Stomach (tissue), 4 donors: Measurements from ENCODE around the gene GFI1B.

Source experiments
- EP300 ChIP-seq: sonication (generic); formaldehyde crosslinking; IDR thresholded peaks from one replicate; pipeline ENCODE4 v1.6.1; 2017; ENCODE audit warnings: antibody characterized with exemption
- POLR2A ChIP-seq, 4 donors: fragments of 450-650 bp; IDR thresholded peaks; one replicate each; pipeline ENCODE4 v1.6.1; 2016; ENCODE audit warnings: antibody characterized with exemption in 4 of 4, control low read depth in 2 of 4, mild to moderate bottlenecking in 1 of 4, moderate library complexity in 1 of 4
- POLR2AphosphoS5 ChIP-seq, 3 donors: sonication (generic); formaldehyde crosslinking; IDR thresholded peaks; one replicate each; pipeline ENCODE4 v1.6.1; 2016; ENCODE audit warnings: antibody characterized with exemption in 3 of 3
- TF ChIP-seq, protein P1 (sequence below), 7 experiments: fragments of 450-650 bp in 4 of 7; fragments of 200-600 bp in 3 of 7; sonication (generic) in 3 of 7; IDR thresholded peaks; one replicate each; pipeline ENCODE4 v1.5.1; 2016 to 2019; ENCODE audit warnings: antibody characterized with exemption in 7 of 7, control low read depth in 2 of 7, mild to moderate bottlenecking in 1 of 7

DNA sequence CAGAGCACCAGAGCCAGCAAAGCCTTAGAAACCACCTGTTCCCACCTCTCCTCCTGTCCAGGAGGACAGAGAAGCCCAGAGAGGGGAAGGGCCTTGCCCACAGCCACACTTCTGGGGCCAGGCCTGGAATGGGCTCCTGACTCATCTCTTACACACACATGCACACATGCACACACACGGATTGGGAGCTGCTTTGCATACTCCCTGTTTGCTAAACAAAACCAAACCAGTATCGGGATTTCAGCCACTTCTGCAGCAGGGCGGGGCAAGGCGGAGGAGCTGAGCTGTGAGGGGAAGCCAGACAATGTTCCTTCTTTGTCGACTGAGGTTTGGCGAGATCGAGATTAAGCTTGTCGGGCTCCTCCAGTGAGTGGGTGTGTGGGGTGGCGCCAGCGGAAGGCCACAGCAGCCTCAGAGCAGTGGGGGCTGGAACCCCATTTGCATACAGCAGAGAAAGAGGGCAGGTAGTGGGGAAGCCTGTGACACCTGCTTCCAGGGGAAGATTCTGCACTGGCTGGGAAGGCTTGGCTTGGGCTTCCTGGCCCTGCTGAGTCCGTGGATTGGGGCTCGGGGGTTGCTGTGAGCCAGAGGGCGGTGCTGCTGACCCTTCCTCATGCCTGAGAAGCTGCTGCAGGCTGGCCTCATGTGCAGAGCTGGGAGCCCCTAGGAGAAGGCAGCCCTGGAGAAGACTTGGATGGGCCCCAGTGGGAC, 16.1 kb downstream of the GFI1B start:
- TF ChIP-seq, protein P1, sequence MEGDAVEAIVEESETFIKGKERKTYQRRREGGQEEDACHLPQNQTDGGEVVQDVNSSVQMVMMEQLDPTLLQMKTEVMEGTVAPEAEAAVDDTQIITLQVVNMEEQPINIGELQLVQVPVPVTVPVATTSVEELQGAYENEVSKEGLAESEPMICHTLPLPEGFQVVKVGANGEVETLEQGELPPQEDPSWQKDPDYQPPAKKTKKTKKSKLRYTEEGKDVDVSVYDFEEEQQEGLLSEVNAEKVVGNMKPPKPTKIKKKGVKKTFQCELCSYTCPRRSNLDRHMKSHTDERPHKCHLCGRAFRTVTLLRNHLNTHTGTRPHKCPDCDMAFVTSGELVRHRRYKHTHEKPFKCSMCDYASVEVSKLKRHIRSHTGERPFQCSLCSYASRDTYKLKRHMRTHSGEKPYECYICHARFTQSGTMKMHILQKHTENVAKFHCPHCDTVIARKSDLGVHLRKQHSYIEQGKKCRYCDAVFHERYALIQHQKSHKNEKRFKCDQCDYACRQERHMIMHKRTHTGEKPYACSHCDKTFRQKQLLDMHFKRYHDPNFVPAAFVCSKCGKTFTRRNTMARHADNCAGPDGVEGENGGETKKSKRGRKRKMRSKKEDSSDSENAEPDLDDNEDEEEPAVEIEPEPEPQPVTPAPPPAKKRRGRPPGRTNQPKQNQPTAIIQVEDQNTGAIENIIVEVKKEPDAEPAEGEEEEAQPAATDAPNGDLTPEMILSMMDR (IDR thresholded peaks at IDR 0.05), result no peak
- TF ChIP-seq POLR2A (IDR thresholded peaks at IDR 0.05) (no peak), EP300 (no peak), POLR2AphosphoS5 (IDR thresholded peaks at IDR 0.05) (peak in 1 of 3 donors; percentile 57)
